Measurements from ENCODE around the gene DOCK8. TPM values are rescaled to one million over a fixed set of nuclear protein-coding genes. Genes with fewer than 3 reads are reported as not detected.

Gene DOCK8
- total RNA-seq, 2 donors from 2014 or later, result 101 to 134 TPM

DNA sequence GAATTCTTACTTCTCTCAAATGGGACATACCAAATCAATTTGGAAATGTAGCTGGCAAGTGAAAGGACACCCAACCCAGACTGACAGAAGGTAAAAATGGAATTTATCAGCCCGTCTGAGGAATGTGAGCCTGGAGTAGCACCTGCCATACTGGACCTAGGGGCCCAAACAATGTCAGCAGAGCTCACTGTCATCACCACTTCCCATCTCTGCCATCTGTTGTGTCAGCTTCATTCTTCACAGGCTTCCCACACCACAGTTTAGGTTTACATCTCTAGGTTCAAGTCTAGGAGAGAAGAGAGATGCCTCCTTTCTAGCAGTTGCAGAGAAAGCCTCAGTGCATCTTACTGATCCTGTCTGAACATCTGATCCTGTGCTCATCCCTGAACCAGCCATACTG lies 222.4 kb downstream of the DOCK8 start:
- no peak for DNase-seq (ENCODE audit: low spot score in 2 of 2)
- ATAC-seq, result no peak
- Mint-ChIP-seq H3K9me3 (no peaks in the 10 kb centered on the region), H3K27ac (peak overlapping the region in 1 of 2 donors; percentile 76), H3K36me3 (peaks cover 6 to 13% of the 10 kb centered on the region in 2 donors)

- ATAC-seq, result no peak
- H3K9me3 Mint-ChIP-seq, result no peaks in the 10 kb centered on the region
- peaks cover 6 to 13% of the 10 kb centered on the region in 2 donors for H3K36me3 Mint-ChIP-seq
- no peak for DNase-seq (ENCODE audit: low spot score in 2 of 2)
- no peak overlapping the region for H3K27ac Mint-ChIP-seq
Measured at GRCh38 chr9:437574-438001, 222.9 kb downstream of the DOCK8 start.

DNA sequence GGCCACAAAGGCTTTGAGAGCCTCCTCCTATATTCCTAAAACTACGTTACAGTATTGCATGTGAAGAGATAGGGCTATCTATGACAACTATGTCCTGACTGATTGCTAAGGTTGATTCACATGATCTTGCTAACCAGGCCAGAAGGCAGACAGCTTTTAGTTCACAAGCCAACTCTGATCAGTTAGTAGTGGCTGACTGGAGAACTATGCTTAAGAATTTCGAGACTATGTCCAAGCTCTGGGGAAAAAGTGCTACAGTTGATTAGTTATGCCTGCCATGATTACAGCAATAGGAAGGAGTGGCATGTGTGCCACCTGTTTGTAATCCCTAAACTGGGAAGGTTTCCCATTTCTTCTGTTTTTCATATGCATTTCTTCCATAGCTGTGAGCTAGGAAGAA lies 223.4 kb downstream of the DOCK8 start:
- peaks cover 6 to 8% of the 10 kb centered on the region in 2 donors for H3K36me3 Mint-ChIP-seq

GRCh38 chr9:438961-439768 lies 224.5 kb downstream of the DOCK8 start:
- no peak for DNase-seq (ENCODE audit: low spot score in 2 of 2)
- Mint-ChIP-seq H3K9me3 (no peaks in the 10 kb centered on the region), H3K36me3 (peaks cover 6 to 8% of the 10 kb centered on the region in 2 donors), H3K27ac (peak overlapping the region in 1 of 2 donors; percentile 79)
- ATAC-seq, result no peak

More for the DNA sequence above, 223.4 kb downstream of the DOCK8 start:
- no peaks in the 10 kb centered on the region for H3K9me3 Mint-ChIP-seq
- H3K27ac Mint-ChIP-seq, result no peak overlapping the region
- no peak for ATAC-seq
- no peak for DNase-seq (ENCODE audit: low spot score in 2 of 2)

- DNase-seq (ENCODE audit: low spot score in 2 of 2), result no peak
- ATAC-seq, result no peak
- peak overlapping the region; percentile 10 to 36 for H3K27ac Mint-ChIP-seq
- peaks cover 1 to 16% of the 10 kb centered on the region in 2 donors for H3K36me3 Mint-ChIP-seq
- no peaks in the 10 kb centered on the region for H3K9me3 Mint-ChIP-seq
Measured at GRCh38 chr9:441126-441525, 226.5 kb downstream of the DOCK8 start.

DNA sequence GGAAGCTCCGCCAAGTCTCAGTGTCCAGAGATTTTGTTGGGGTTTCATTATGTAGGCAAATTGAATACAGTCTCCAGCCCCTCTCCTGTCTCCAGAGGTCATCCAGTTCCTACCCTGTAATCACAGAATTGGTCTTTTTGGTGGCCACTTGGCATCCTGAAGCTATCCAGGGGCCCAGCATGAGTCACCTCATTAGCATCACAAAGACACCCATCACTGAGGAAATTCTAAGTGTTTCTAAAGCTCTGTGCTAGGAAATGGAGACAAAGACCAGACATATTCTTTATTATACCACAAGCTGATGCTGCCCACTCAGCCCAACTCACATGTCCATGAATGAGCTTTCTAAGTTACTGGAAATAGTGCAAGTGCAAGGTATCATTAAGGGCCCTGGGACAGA lies 229.9 kb downstream of the DOCK8 start:
- peaks cover 9 to 18% of the 10 kb centered on the region in 2 donors for H3K36me3 Mint-ChIP-seq
- DNase-seq (ENCODE audit: low spot score in 2 of 2), result no peak
- ATAC-seq, result no peak

GRCh38 chr9:445033-445432 lies 230.4 kb downstream of the DOCK8 start:
- DNase-seq (ENCODE audit: low spot score in 2 of 2) (no peak), ATAC-seq (no peak)
- peaks cover 10 to 18% of the 10 kb centered on the region in 2 donors for H3K36me3 Mint-ChIP-seq
- H3K27ac Mint-ChIP-seq, result no peak overlapping the region
- no peaks in the 10 kb centered on the region for H3K9me3 Mint-ChIP-seq

More for the DNA sequence above, 229.9 kb downstream of the DOCK8 start:
- H3K27ac Mint-ChIP-seq, result no peak overlapping the region
- no peaks in the 10 kb centered on the region for H3K9me3 Mint-ChIP-seq

GRCh38 chr9:446074-446699 lies 231.5 kb downstream of the DOCK8 start:
- ATAC-seq (no peak), DNase-seq (ENCODE audit: low spot score in 2 of 2) (no peak)
- no peaks in the 10 kb centered on the region for H3K9me3 Mint-ChIP-seq
- H3K36me3 Mint-ChIP-seq, result peaks cover 10 to 16% of the 10 kb centered on the region in 2 donors
- H3K27ac Mint-ChIP-seq, result peak overlapping the region; percentile 6 to 22

GRCh38 chr9:447230-448025 lies 232.8 kb downstream of the DOCK8 start:
- Mint-ChIP-seq H3K36me3 (peaks cover 10 to 16% of the 10 kb centered on the region in 2 donors), H3K9me3 (no peaks in the 10 kb centered on the region), H3K27ac (peak overlapping the region; percentile 25 to 80)
- DNase-seq (ENCODE audit: low spot score in 2 of 2) (peak in 1 of 2 donors; percentile 49), ATAC-seq (peak; percentile 99)

DNA sequence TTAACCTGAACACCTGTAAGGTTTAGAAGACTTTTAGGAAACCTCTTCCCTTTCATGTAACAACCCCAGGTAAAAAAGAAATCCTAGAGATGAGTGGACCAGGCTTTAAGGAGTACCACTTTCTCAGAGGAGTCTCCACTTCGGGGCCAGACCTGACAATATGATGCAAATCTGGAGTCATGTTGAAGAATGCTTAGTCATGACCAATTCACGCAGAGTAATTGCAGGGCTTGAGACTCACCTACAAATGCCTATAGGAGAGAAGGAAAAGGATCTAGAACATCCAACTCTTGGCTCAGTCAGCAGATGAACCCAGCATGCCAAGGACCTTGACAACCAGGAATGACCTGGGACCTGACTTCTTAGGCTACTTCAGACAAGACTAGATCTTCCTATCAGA lies 235.4 kb downstream of the DOCK8 start:
- ATAC-seq (no peak), DNase-seq (ENCODE audit: low spot score in 2 of 2) (no peak)
- H3K9me3 Mint-ChIP-seq, result no peaks in the 10 kb centered on the region
- H3K27ac Mint-ChIP-seq, result no peak overlapping the region
- peaks cover 10 to 16% of the 10 kb centered on the region in 2 donors for H3K36me3 Mint-ChIP-seq

GRCh38 chr9:450561-450960 lies 235.9 kb downstream of the DOCK8 start:
- Mint-ChIP-seq H3K27ac (no peak overlapping the region), H3K9me3 (no peaks in the 10 kb centered on the region), H3K36me3 (peaks cover 8 to 16% of the 10 kb centered on the region in 2 donors)
- DNase-seq (ENCODE audit: low spot score in 2 of 2) (no peak), ATAC-seq (no peak)

DNA sequence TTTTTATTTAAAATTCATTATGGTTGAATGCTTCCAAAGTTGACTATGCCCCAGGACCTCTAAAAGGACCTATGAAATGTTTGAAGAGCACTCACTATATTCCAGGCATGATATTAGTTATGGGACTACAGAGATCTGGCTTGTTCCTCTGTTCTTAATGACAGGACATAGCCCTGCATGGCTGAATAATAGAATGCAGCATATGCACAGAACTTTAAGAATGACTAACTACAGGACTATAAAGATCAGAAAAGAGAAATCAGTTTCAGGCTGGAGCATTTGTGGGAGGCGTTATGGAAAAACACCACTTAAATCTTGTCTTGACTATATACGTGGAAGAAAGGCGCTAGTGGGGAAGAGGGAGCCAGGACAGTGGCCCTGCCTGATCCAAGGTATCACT lies 239.2 kb downstream of the DOCK8 start:
- ATAC-seq (no peak), DNase-seq (ENCODE audit: low spot score in 2 of 2) (no peak)
- Mint-ChIP-seq H3K9me3 (no peaks in the 10 kb centered on the region), H3K36me3 (peaks cover 0 to 16% of the 10 kb centered on the region in 2 donors), H3K27ac (peak overlapping the region in 1 of 2 donors; percentile 16)

GRCh38 chr9:456365-456764 lies 241.7 kb downstream of the DOCK8 start:
- no peaks in the 10 kb centered on the region for H3K9me3 Mint-ChIP-seq
- ATAC-seq (no peak), DNase-seq (ENCODE audit: low spot score in 2 of 2) (no peak)
- H3K36me3 Mint-ChIP-seq, result peaks cover 0 to 4% of the 10 kb centered on the region in 2 donors
- no peak overlapping the region for H3K27ac Mint-ChIP-seq

DNA sequence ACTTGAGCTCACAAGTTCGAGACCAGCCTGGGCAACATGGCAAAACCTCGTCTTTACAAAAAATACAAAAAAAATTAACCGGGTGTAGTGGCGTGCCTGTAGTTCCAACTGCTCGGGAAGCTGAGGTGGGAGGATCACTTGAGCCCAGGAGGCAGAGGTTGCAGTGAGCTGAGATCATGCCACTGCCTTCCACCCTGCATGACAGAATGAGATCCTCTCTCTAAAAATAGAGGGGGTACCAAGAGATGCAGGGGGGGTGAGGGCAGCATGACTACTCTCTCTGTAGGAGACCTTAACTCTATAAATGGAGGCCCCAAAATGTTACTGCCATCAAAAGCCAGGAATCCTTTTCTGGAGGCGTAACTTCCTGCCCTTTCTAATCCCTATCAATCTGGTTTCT lies 243.9 kb downstream of the DOCK8 start:
- Mint-ChIP-seq H3K36me3 (peaks cover 0 to 18% of the 10 kb centered on the region in 2 donors), H3K9me3 (no peaks in the 10 kb centered on the region), H3K27ac (peak overlapping the region; percentile 32 to 73)
- DNase-seq (ENCODE audit: low spot score in 2 of 2) (no peak), ATAC-seq (no peak)

DNA sequence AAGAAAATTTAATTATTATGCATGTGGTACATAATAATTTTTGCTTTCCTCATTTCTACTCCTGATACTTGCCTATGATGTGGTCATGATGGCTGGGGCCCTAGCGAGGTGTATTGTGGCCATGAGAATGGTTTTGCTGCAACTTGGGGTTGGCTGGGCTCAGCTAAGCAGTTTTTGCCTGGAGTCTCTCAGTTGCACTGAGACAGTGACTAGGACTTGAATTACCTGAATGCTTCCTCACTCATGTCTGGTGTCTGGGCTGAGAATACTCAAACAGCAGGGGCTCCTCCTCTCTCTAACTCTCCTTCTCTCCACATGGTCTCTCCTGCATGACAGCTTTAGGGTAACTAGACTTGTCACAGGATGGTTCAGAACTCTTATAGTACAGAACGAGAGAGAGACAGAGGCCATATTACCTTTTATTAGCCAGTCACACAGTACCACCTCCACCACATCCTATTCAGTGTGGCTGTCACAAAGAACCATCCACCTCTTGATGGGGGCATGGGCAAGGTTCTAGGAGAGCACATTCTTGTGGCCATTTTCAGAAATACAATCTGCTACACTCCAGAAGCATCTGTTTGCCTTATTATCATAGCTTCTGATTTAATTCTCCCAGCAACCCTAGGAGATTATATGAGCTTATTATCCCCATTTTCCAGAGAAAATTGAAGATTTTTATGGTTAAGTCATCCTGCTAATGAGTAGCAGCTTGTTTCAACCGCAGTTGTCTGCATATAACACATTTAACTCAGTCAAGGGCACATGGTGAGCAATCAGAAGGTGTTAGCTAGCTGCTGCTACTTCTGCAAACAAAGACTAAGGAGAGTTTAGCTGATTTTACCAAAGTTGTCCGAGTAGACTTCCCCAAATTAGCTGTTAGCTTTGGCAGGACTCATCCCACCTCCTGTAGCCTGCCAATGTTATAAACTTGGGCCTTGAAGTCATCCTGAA lies 245.1 kb downstream of the DOCK8 start:
- no peak for ATAC-seq
- H3K27ac Mint-ChIP-seq, result no peak overlapping the region
- H3K9me3 Mint-ChIP-seq, result no peaks in the 10 kb centered on the region
- peaks cover 7 to 28% of the 10 kb centered on the region in 2 donors for H3K36me3 Mint-ChIP-seq
- no peak for DNase-seq (ENCODE audit: low spot score in 2 of 2)

GRCh38 chr9:462121-462520 lies 247.5 kb downstream of the DOCK8 start:
- peaks cover 7 to 38% of the 10 kb centered on the region in 2 donors for H3K36me3 Mint-ChIP-seq
- H3K27ac Mint-ChIP-seq, result peak overlapping the region in 1 of 2 donors; percentile 58
- H3K9me3 Mint-ChIP-seq, result no peaks in the 10 kb centered on the region
- ATAC-seq, result no peak
- no peak for DNase-seq (ENCODE audit: low spot score in 2 of 2)
